ENCODE data around the gene HOXB8. TPM values are rescaled to one million over a fixed set of nuclear protein-coding genes. Genes with fewer than 3 reads are reported as not detected.

The HOXB8 gene
- total and polyA plus RNA-seq, 2 donors (not counting 3 experiments of a cell fraction or from before 2014, with no cell fraction given): 1.7 to 2.4 TPM

DNA sequence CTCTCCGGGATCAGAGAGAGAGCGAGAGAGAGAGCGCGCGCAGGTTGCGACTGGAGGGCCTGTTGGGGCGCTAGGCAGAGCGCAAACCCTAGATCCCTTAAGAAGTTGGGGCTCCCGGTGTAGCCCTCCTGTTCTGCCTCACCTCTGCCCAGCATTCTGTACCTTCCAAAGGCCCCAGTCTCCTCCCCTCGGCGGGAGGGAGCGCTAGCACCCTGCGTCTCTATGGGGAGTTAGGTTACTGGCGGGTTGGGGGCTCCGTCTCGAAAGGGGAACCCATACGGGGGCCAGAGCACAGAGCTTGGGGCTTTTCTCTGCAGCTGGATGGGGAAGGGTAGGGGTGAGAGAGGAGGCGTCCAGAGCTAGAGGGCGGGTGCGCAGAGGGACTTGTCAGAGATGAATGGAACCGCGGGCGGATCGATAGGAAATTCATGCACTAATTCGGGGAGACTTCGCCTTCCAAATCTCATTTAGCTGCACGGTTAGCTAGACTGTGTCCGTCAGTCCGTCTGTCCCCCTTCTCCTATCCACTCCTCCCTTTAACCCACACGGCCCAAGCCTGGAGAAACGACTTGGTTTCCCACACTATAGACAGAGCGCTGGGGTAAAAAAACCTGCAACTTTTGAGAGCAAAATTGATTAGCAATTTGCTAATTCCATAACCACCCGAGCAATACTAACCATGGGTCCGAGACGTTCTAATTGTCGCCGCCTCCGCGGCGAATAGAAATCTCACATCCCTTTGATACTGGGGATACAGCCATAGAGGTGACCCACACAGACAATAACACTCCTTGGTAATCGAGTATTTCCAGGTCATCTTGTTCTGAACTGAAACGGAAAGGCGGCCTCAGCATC, 36.2 kb downstream of the HOXB8 start:
- DNase-seq (ENCODE audit: low read depth, low spot score) (no peak), FAIRE-seq (peak; percentile 91)
- Histone ChIP-seq H3K4me3 (replicated peaks in 1 of 3; ENCODE audit: insufficient read depth in 1 of 3, low read depth in 1 of 3, low read length in 3 of 3) (peak overlapping the region; percentile 51 to 69 (median 67)), H3K27me3 (ENCODE audit: control insufficient read depth in 2 of 2, insufficient read depth in 2 of 2, low read length in 2 of 2) (no peaks in the 10 kb centered on the region), H3K27ac (ENCODE audit: insufficient read depth, low read depth, low read length) (peak overlapping the region; percentile 71), H3K79me2 (ENCODE audit: control insufficient read depth, insufficient read depth, low read length) (peaks cover 93% of the 10 kb centered on the region), H3K4me2 (ENCODE audit: insufficient read depth, low read length) (peak overlapping the region; percentile 89), H3K9me3 (replicated peaks; ENCODE audit: control insufficient read depth, insufficient read depth, low read length) (no peaks in the 10 kb centered on the region), H4K20me1 (replicated peaks; ENCODE audit: control insufficient read depth, extremely low read depth, insufficient read depth, low read length) (no peaks in the 10 kb centered on the region), H3K36me3 (ENCODE audit: control insufficient read depth in 2 of 2, extremely low read depth in 1 of 2, insufficient read depth in 2 of 2, low read length in 2 of 2) (peaks cover 0 to 2% of the 10 kb centered on the region in 2 experiments), H3K9ac (replicated peaks; ENCODE audit: extremely low read depth, insufficient read depth, low read length) (peak overlapping the region; percentile 55), H3K9me1 (replicated peaks; ENCODE audit: control insufficient read depth, extremely low read depth, insufficient read depth, low read length) (no peaks in the 10 kb centered on the region), H2AFZ (ENCODE audit: low read depth, low read length) (no peak overlapping the region), H3K4me1 (ENCODE audit: control insufficient read depth, extremely low read depth, insufficient read depth, low read length) (peaks cover 62% of the 10 kb centered on the region)
- ChIA-PET CTCF (interaction anchor here (0.6 to 1.4 kb wide), 3 partner anchors 9 to 23 kb away, joined by 3 read pairs; no protein-coding TSS in a partner anchor), POLR2A (interaction anchor here (0.7 to 0.8 kb wide), 2 partner anchors 23 to 32 kb away, joined by 3 to 4 read pairs; no protein-coding TSS in a partner anchor)
- BruUV-seq (replicated peaks): TSS peak; percentile 20
- intact Hi-C loops (cut with micrococcal nuclease) (no loop called here), dilution Hi-C loops (cut with MboI; ENCODE audit: extremely low pct_ligation_motif_present, low sequenced_read_pairs) (no loop called here)
- TF ChIP-seq JUN (IDR thresholded peaks at IDR 0.05; ENCODE audit: borderline replicate concordance, insufficient read depth, insufficient read length, low read depth): no peak
- peak; percentile 2 for TF ChIP-seq POLR2A (IDR thresholded peaks at IDR 0.05; ENCODE audit: low read depth, low read length)
- no peak for TF ChIP-seq POLR2AphosphoS5 (IDR thresholded peaks at IDR 0.05; ENCODE audit: insufficient read depth, low read depth, low read length)

DNA sequence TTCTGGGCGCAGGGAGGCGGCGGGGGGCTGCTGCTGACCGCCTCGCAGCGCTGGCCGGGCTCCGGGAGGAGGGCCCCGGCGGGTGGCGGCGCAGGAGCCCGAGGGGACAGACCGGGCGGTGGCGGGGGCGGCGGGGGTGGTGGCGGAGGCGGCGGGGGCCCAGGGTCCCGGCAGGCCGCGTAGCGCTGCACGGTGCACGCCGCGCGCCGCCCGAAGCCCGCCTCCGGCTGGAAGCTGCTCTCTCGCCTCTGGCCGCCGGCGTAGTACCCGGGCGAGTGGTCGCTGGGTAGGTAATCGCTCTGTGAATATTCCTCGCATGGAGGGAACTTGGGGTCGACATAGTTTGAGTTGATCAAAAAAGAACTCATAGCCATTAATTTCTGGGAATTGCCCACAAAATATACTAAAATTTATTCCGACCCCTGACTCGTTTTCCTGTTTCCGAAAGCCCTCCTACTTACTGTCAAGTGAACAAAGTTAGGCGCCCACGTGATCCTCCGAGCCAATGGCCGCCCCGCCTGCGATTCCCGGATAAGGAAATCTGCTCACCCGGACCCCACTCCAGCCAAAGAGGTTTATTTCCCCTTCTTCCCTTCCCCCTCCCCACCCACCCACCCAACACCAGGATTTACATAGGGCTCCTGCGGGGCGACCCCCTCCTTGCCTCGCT, 37.0 kb downstream of the HOXB8 start, which contains the start of gene HOXB4:
HOXB4 (minus strand) TSS at position 405 of the 670 bp plus-strand sequence; CDS start at position 374, 31 bp downstream.
- DNase-seq (ENCODE audit: low read depth, low spot score) (peak; percentile 90), FAIRE-seq (peak; percentile 92)
- dilution Hi-C loops (cut with MboI; ENCODE audit: extremely low pct_ligation_motif_present, low sequenced_read_pairs): no loop called here
- no TSS peak for BruUV-seq (replicated peaks)
- POLR2A ChIA-PET: interaction anchor here (0.8 kb wide), 1 partner anchor 22 kb away, joined by 4 read pairs; no protein-coding TSS in a partner anchor
- Histone ChIP-seq H3K79me2 (ENCODE audit: control insufficient read depth, insufficient read depth, low read length) (peaks cover 93% of the 10 kb centered on the region), H3K36me3 (ENCODE audit: control insufficient read depth in 2 of 2, extremely low read depth in 1 of 2, insufficient read depth in 2 of 2, low read length in 2 of 2) (peaks cover 0 to 2% of the 10 kb centered on the region in 2 experiments), H3K27me3 (ENCODE audit: control insufficient read depth in 2 of 2, insufficient read depth in 2 of 2, low read length in 2 of 2) (no peaks in the 10 kb centered on the region), H3K4me2 (ENCODE audit: insufficient read depth, low read length) (peak within 1 kb of the TSS; percentile 89), H3K27ac (ENCODE audit: insufficient read depth, low read depth, low read length) (peak within 1 kb of the TSS; percentile 71), H3K4me1 (ENCODE audit: control insufficient read depth, extremely low read depth, insufficient read depth, low read length) (peaks cover 69% of the 10 kb centered on the region), H4K20me1 (replicated peaks; ENCODE audit: control insufficient read depth, extremely low read depth, insufficient read depth, low read length) (no peaks in the 10 kb centered on the region), H3K9ac (replicated peaks; ENCODE audit: extremely low read depth, insufficient read depth, low read length) (peak within 1 kb of the TSS; percentile 74), H2AFZ (ENCODE audit: low read depth, low read length) (no peak within 1 kb of the TSS), H3K9me1 (replicated peaks; ENCODE audit: control insufficient read depth, extremely low read depth, insufficient read depth, low read length) (no peaks in the 10 kb centered on the region), H3K9me3 (replicated peaks; ENCODE audit: control insufficient read depth, insufficient read depth, low read length) (no peaks in the 10 kb centered on the region), H3K4me3 (replicated peaks in 1 of 3; ENCODE audit: insufficient read depth in 1 of 3, low read depth in 1 of 3, low read length in 3 of 3) (peak within 1 kb of the TSS; percentile 69 to 86 (median 70))
- intact Hi-C loops (cut with micrococcal nuclease): no loop called here
- CTCF ChIA-PET: interaction anchor here (1.0 to 1.4 kb wide), 3 partner anchors 9 to 37 kb away, joined by 3 to 5 read pairs (median 3); no protein-coding TSS in a partner anchor
- TF ChIP-seq POLR2AphosphoS5 (IDR thresholded peaks at IDR 0.05; ENCODE audit: insufficient read depth, low read depth, low read length) (no peak), FOS (IDR thresholded peaks at IDR 0.05; ENCODE audit: borderline replicate concordance, insufficient read depth, low read length) (peak; percentile 8)
- TF ChIP-seq, protein P1, sequence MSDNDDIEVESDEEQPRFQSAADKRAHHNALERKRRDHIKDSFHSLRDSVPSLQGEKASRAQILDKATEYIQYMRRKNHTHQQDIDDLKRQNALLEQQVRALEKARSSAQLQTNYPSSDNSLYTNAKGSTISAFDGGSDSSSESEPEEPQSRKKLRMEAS (IDR thresholded peaks at IDR 0.05; ENCODE audit: insufficient read depth, insufficient read length): peak; percentile 87
- TF ChIP-seq, protein P2, sequence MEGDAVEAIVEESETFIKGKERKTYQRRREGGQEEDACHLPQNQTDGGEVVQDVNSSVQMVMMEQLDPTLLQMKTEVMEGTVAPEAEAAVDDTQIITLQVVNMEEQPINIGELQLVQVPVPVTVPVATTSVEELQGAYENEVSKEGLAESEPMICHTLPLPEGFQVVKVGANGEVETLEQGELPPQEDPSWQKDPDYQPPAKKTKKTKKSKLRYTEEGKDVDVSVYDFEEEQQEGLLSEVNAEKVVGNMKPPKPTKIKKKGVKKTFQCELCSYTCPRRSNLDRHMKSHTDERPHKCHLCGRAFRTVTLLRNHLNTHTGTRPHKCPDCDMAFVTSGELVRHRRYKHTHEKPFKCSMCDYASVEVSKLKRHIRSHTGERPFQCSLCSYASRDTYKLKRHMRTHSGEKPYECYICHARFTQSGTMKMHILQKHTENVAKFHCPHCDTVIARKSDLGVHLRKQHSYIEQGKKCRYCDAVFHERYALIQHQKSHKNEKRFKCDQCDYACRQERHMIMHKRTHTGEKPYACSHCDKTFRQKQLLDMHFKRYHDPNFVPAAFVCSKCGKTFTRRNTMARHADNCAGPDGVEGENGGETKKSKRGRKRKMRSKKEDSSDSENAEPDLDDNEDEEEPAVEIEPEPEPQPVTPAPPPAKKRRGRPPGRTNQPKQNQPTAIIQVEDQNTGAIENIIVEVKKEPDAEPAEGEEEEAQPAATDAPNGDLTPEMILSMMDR (IDR thresholded peaks at IDR 0.05; ENCODE audit: extremely low read depth in 1 of 2, insufficient read depth in 1 of 2, low read depth in 1 of 2, low read length in 2 of 2): no peak
